WTC11 (cell line): ENCODE measurements around the gene CHST1. TPM values are rescaled to one million over a fixed set of nuclear protein-coding genes. Genes with fewer than 3 reads are reported as not detected.

Experiments
- ATAC-seq: fragments of 200-7000 bp; cut with Tn5 transposase; 2 replicates; pipeline ENCODE4 v1.10.0; 2021; ENCODE audit warnings: mild to moderate bottlenecking, moderate library complexity
- CTCF ChIA-PET: fragments of 300-600 bp; sonication (Branson Sonifier 250); formaldehyde crosslinking; loops from one replicate; lab custom pipeline; 2021; ENCODE audit warnings: antibody characterized with exemption; lab: Charles Lee
- POLR2A ChIA-PET: fragments of 350-600 bp; sonication (Branson Sonifier 250); formaldehyde crosslinking; loops from one replicate; lab custom pipeline; 2021; ENCODE audit warnings: antibody characterized with exemption; lab: Charles Lee
- DNase-seq: peaks from one replicate; pipeline ENCODE4 v3.0.0; 2021; ENCODE audit warnings: low spot score
- H3K27ac Mint-ChIP-seq: 2 replicates; pipeline ENCODE4 v1.8.0; 2021; ENCODE audit warnings: mixed read lengths
- H3K27me3 Mint-ChIP-seq: 2 replicates; pipeline ENCODE4 v1.8.0; 2021; ENCODE audit warnings: low read depth, mild to moderate bottlenecking, moderate library complexity, mixed read lengths
- H3K36me3 Mint-ChIP-seq: 2 replicates; pipeline ENCODE4 v1.8.0; 2021; ENCODE audit warnings: mixed read lengths
- H3K4me1 Mint-ChIP-seq: 2 replicates; pipeline ENCODE4 v1.8.0; 2022; ENCODE audit warnings: mixed read lengths
- H3K4me3 Mint-ChIP-seq: 2 replicates; pipeline ENCODE4 v1.8.0; 2021; ENCODE audit warnings: mild to moderate bottlenecking, moderate library complexity, mixed read lengths
- H3K9me3 Mint-ChIP-seq: 2 replicates; pipeline ENCODE4 v1.8.0; 2021; ENCODE audit warnings: mixed read lengths
- ELF4 ChIP-seq: sonication (generic); formaldehyde crosslinking; IDR thresholded peaks from 2 replicates; pipeline ENCODE4 v1.8.1; 2022; ENCODE audit warnings: low read depth, mild to moderate bottlenecking, moderate library complexity, missing genetic modification reagents
- MYBL2 ChIP-seq: sonication (generic); formaldehyde crosslinking; IDR thresholded peaks from 2 replicates; pipeline ENCODE4 v1.8.1; 2023; ENCODE audit warnings: mild to moderate bottlenecking, moderate library complexity, missing genetic modification reagents
- NFATC4 ChIP-seq: fragments of 250-450 bp; sonication (Bioruptor Pico); IDR thresholded peaks from 2 replicates; pipeline ENCODE4 v1.9.0; 2021; ENCODE audit warnings: mild to moderate bottlenecking
- NR1H2 ChIP-seq: sonication (generic); formaldehyde crosslinking; IDR thresholded peaks from 2 replicates; pipeline ENCODE4 v1.9.0; 2021; ENCODE audit warnings: mild to moderate bottlenecking, moderate library complexity, missing genetic modification reagents
- NR2C2 ChIP-seq: sonication (generic); formaldehyde crosslinking; IDR thresholded peaks from 2 replicates; pipeline ENCODE4 v1.8.0; 2022; ENCODE audit warnings: mild to moderate bottlenecking, missing genetic modification reagents
- SMAD3 ChIP-seq: sonication (generic); formaldehyde crosslinking; IDR thresholded peaks from 2 replicates; pipeline ENCODE4 v1.8.0; 2022; ENCODE audit warnings: missing genetic modification reagents, mild to moderate bottlenecking, borderline replicate concordance
- SMAD4 ChIP-seq: sonication (generic); formaldehyde crosslinking; IDR thresholded peaks from 2 replicates; pipeline ENCODE4 v1.8.0; 2022; ENCODE audit warnings: mild to moderate bottlenecking, missing genetic modification reagents
- ZBTB21 ChIP-seq: sonication (generic); formaldehyde crosslinking; IDR thresholded peaks from 2 replicates; pipeline ENCODE4 v1.8.1; 2023; ENCODE audit warnings: mild to moderate bottlenecking, missing genetic modification reagents, borderline replicate concordance
- ZNF121 ChIP-seq: sonication (generic); formaldehyde crosslinking; IDR thresholded peaks from 2 replicates; pipeline ENCODE4 v1.8.0; 2023; ENCODE audit warnings: missing genetic modification reagents
- ZNF138 ChIP-seq: sonication (generic); formaldehyde crosslinking; conservative IDR thresholded peaks from 2 replicates; pipeline ENCODE4 v1.8.1; 2022; ENCODE audit warnings: mild to moderate bottlenecking, moderate library complexity, missing genetic modification reagents
- ZNF219 ChIP-seq: sonication (generic); formaldehyde crosslinking; IDR thresholded peaks from 2 replicates; pipeline ENCODE4 v1.8.0; 2023; ENCODE audit warnings: missing genetic modification reagents, mild to moderate bottlenecking, borderline replicate concordance
- ZNF263 ChIP-seq: sonication (generic); formaldehyde crosslinking; IDR thresholded peaks from 2 replicates; pipeline ENCODE4 v1.8.1; 2022; ENCODE audit warnings: low read depth, mild to moderate bottlenecking, moderate library complexity, missing genetic modification reagents
- ZNF423 ChIP-seq: fragments of 250-450 bp; sonication (Bioruptor Pico); IDR thresholded peaks from 2 replicates; pipeline ENCODE4 v2.1.2; 2022; ENCODE audit warnings: mild to moderate bottlenecking, moderate library complexity
- total RNA-seq: library from RNA; stranded (reverse); gene quantifications from 3 replicates; pipeline ENCODE4 v1.2.3, GENCODE V29; 2021
- TF ChIP-seq, protein P1 (sequence below): fragments of 250-450 bp; sonication (Bioruptor Pico); IDR thresholded peaks from 2 replicates; pipeline ENCODE4 v1.8.0; 2021; ENCODE audit warnings: mild to moderate bottlenecking
- TF ChIP-seq, protein P2 (sequence below): fragments of 250-450 bp; sonication (Bioruptor Pico); IDR thresholded peaks from 2 replicates; pipeline ENCODE4 v1.9.0; 2021; ENCODE audit warnings: mild to moderate bottlenecking
- TF ChIP-seq, protein P3 (sequence below): sonication (generic); formaldehyde crosslinking; IDR thresholded peaks from 2 replicates; pipeline ENCODE4 v1.8.1; 2023; ENCODE audit warnings: mild to moderate bottlenecking, missing genetic modification reagents, moderate library complexity
- TF ChIP-seq, protein P4 (sequence below): sonication (generic); formaldehyde crosslinking; IDR thresholded peaks from 2 replicates; pipeline ENCODE4 v1.8.1; 2022; ENCODE audit warnings: mild to moderate bottlenecking, missing genetic modification reagents, moderate library complexity, borderline replicate concordance
- TF ChIP-seq, protein P5 (sequence below): fragments of 200-600 bp; IDR thresholded peaks from 2 replicates; pipeline ENCODE4 v1.8.0; 2022; ENCODE audit warnings: antibody characterized with exemption
- TF ChIP-seq, protein P6 (sequence below): sonication (generic); formaldehyde crosslinking; IDR thresholded peaks from 2 replicates; pipeline ENCODE4 v1.8.0; 2022; ENCODE audit warnings: mild to moderate bottlenecking, missing genetic modification reagents
- TF ChIP-seq, protein P7 (sequence below): sonication (generic); formaldehyde crosslinking; IDR thresholded peaks from 2 replicates; pipeline ENCODE4 v1.8.0; 2022; ENCODE audit warnings: mild to moderate bottlenecking, missing genetic modification reagents
- TF ChIP-seq, protein P8 (sequence below): sonication (generic); formaldehyde crosslinking; conservative IDR thresholded peaks from 2 replicates; pipeline ENCODE4 v1.8.1; 2022; ENCODE audit warnings: mild to moderate bottlenecking, missing genetic modification reagents
- TF ChIP-seq, protein P9 (sequence below): sonication (generic); formaldehyde crosslinking; IDR thresholded peaks from 2 replicates; pipeline ENCODE4 v1.8.0; 2023; ENCODE audit warnings: mild to moderate bottlenecking, missing genetic modification reagents

The CHST1 gene
- total RNA-seq, 1 experiment from 2014 or later: 2.4 TPM

DNA sequence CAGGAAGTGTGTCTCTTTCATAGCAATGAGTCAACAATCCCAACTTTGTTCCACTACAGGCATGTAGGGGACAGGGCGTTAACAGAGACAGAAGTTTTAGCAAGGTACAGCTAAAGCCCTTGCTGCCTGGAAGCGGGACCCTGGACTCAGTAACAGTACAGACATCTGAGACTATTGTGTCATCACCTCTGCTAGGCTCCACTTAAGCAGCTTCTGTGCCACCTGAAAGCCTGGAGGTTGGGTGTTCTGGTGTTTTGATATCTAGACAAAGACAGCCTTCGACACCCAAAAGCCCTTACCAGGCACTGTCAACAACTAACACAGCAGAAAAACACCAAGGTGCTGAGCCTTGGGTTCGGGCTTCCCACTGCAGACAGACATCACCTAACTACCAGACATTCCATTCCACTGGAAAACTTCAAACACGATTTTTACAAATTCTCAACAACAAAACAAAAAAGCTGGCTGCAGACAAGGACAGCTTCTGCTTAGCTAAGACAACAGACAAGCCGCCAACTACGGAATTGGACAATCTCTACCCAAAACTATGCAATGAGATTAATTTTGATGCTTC, 20.6 kb upstream of the CHST1 start:
- ChIA-PET POLR2A (no interaction called here), CTCF (interaction anchor here (2.0 kb wide), 1 partner anchor 86 kb away, joined by 8 read pairs; no protein-coding TSS in a partner anchor)
- H3K27me3 Mint-ChIP-seq: peaks cover 3% of the 10 kb centered on the region; the same call in 1 of the 2 replicates
- TF ChIP-seq, protein P1, sequence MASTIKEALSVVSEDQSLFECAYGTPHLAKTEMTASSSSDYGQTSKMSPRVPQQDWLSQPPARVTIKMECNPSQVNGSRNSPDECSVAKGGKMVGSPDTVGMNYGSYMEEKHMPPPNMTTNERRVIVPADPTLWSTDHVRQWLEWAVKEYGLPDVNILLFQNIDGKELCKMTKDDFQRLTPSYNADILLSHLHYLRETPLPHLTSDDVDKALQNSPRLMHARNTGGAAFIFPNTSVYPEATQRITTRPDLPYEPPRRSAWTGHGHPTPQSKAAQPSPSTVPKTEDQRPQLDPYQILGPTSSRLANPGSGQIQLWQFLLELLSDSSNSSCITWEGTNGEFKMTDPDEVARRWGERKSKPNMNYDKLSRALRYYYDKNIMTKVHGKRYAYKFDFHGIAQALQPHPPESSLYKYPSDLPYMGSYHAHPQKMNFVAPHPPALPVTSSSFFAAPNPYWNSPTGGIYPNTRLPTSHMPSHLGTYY: no peak
- TF ChIP-seq, protein P2, sequence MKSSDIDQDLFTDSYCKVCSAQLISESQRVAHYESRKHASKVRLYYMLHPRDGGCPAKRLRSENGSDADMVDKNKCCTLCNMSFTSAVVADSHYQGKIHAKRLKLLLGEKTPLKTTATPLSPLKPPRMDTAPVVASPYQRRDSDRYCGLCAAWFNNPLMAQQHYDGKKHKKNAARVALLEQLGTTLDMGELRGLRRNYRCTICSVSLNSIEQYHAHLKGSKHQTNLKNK (CRISPR knock-in tag): no peak
- TF ChIP-seq, protein P3, sequence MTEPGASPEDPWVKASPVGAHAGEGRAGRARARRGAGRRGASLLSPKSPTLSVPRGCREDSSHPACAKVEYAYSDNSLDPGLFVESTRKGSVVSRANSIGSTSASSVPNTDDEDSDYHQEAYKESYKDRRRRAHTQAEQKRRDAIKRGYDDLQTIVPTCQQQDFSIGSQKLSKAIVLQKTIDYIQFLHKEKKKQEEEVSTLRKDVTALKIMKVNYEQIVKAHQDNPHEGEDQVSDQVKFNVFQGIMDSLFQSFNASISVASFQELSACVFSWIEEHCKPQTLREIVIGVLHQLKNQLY: no peak
- TF ChIP-seq ZNF121 (CRISPR knock-in tag) (no peak), ZBTB21 (CRISPR knock-in tag) (no peak), SMAD4 (no peak), NR1H2 (no peak), ZNF219 (no peak), NR2C2 (CRISPR knock-in tag) (no peak), NFATC4 (no peak)
- TF ChIP-seq, protein P4, sequence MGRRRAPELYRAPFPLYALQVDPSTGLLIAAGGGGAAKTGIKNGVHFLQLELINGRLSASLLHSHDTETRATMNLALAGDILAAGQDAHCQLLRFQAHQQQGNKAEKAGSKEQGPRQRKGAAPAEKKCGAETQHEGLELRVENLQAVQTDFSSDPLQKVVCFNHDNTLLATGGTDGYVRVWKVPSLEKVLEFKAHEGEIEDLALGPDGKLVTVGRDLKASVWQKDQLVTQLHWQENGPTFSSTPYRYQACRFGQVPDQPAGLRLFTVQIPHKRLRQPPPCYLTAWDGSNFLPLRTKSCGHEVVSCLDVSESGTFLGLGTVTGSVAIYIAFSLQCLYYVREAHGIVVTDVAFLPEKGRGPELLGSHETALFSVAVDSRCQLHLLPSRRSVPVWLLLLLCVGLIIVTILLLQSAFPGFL (CRISPR knock-in tag): no peak
- no peaks in the 10 kb centered on the region for H3K36me3 Mint-ChIP-seq
- DNase-seq (no peak), ATAC-seq (no peak)
- no peak overlapping the region for H3K4me3 Mint-ChIP-seq
- no peaks in the 10 kb centered on the region for H3K9me3 Mint-ChIP-seq
- no peak overlapping the region for H3K27ac Mint-ChIP-seq
- H3K4me1 Mint-ChIP-seq: peaks cover 11% of the 10 kb centered on the region; the same call in 1 of the 2 replicates

DNA sequence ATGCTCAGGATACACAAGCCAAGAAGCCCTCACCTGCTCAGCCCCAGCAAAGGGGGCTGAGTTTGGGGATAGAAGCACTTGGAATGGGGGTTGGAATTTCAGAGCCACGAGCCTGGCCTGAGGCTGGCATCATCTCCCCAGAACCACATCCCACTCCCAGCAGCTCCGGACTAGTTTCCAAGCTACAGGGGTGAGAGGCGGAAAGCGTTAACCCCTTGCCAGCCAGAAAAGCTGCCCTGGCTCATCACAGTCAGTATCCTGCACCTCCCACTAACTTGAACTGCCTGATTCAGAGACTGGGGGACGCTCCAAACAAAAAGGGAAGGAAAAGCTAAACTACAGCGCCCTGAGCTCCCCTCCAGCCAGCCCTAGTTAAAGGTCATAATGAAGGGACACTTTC, 19.0 kb upstream of the CHST1 start:
- ATAC-seq: peak; percentile 69
- no peaks in the 10 kb centered on the region for H3K36me3 Mint-ChIP-seq
- POLR2A ChIA-PET: no interaction called here
- no peaks in the 10 kb centered on the region for H3K9me3 Mint-ChIP-seq
- H3K4me1 Mint-ChIP-seq: peaks cover 11% of the 10 kb centered on the region; the same call in 1 of the 2 replicates
- CTCF ChIA-PET: interaction anchor here (1.6 to 2.4 kb wide), 2 partner anchors 29 to 87 kb away, joined by 6 to 23 read pairs; no protein-coding TSS in a partner anchor
- 0 out of 2 replicates have a peak overlapping the region, but pooled peaks have one; percentile 15 for H3K27ac Mint-ChIP-seq
- H3K27me3 Mint-ChIP-seq: peaks cover 3% of the 10 kb centered on the region; the same call in 1 of the 2 replicates
- no peak for DNase-seq
- no peak overlapping the region for H3K4me3 Mint-ChIP-seq
- TF ChIP-seq ZNF138 (CRISPR knock-in tag) (no peak), ZNF263 (CRISPR knock-in tag) (no peak), SMAD3 (no peak), SMAD4 (no peak), ZNF423 (CRISPR knock-in tag) (no peak), MYBL2 (CRISPR knock-in tag) (no peak), ELF4 (CRISPR knock-in tag) (no peak)
- TF ChIP-seq, protein P5, sequence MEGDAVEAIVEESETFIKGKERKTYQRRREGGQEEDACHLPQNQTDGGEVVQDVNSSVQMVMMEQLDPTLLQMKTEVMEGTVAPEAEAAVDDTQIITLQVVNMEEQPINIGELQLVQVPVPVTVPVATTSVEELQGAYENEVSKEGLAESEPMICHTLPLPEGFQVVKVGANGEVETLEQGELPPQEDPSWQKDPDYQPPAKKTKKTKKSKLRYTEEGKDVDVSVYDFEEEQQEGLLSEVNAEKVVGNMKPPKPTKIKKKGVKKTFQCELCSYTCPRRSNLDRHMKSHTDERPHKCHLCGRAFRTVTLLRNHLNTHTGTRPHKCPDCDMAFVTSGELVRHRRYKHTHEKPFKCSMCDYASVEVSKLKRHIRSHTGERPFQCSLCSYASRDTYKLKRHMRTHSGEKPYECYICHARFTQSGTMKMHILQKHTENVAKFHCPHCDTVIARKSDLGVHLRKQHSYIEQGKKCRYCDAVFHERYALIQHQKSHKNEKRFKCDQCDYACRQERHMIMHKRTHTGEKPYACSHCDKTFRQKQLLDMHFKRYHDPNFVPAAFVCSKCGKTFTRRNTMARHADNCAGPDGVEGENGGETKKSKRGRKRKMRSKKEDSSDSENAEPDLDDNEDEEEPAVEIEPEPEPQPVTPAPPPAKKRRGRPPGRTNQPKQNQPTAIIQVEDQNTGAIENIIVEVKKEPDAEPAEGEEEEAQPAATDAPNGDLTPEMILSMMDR: no peak
- TF ChIP-seq, protein P4 (CRISPR knock-in tag): no peak
- TF ChIP-seq, protein P6, sequence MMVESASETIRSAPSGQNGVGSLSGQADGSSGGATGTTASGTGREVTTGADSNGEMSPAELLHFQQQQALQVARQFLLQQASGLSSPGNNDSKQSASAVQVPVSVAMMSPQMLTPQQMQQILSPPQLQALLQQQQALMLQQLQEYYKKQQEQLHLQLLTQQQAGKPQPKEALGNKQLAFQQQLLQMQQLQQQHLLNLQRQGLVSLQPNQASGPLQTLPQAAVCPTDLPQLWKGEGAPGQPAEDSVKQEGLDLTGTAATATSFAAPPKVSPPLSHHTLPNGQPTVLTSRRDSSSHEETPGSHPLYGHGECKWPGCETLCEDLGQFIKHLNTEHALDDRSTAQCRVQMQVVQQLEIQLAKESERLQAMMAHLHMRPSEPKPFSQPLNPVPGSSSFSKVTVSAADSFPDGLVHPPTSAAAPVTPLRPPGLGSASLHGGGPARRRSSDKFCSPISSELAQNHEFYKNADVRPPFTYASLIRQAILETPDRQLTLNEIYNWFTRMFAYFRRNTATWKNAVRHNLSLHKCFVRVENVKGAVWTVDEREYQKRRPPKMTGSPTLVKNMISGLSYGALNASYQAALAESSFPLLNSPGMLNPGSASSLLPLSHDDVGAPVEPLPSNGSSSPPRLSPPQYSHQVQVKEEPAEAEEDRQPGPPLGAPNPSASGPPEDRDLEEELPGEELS (CRISPR knock-in tag): no peak
- TF ChIP-seq, protein P7, sequence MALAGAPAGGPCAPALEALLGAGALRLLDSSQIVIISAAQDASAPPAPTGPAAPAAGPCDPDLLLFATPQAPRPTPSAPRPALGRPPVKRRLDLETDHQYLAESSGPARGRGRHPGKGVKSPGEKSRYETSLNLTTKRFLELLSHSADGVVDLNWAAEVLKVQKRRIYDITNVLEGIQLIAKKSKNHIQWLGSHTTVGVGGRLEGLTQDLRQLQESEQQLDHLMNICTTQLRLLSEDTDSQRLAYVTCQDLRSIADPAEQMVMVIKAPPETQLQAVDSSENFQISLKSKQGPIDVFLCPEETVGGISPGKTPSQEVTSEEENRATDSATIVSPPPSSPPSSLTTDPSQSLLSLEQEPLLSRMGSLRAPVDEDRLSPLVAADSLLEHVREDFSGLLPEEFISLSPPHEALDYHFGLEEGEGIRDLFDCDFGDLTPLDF (CRISPR knock-in tag): no peak
- TF ChIP-seq, protein P8, sequence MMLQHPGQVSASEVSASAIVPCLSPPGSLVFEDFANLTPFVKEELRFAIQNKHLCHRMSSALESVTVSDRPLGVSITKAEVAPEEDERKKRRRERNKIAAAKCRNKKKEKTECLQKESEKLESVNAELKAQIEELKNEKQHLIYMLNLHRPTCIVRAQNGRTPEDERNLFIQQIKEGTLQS (CRISPR knock-in tag): no peak
- TF ChIP-seq, protein P9, sequence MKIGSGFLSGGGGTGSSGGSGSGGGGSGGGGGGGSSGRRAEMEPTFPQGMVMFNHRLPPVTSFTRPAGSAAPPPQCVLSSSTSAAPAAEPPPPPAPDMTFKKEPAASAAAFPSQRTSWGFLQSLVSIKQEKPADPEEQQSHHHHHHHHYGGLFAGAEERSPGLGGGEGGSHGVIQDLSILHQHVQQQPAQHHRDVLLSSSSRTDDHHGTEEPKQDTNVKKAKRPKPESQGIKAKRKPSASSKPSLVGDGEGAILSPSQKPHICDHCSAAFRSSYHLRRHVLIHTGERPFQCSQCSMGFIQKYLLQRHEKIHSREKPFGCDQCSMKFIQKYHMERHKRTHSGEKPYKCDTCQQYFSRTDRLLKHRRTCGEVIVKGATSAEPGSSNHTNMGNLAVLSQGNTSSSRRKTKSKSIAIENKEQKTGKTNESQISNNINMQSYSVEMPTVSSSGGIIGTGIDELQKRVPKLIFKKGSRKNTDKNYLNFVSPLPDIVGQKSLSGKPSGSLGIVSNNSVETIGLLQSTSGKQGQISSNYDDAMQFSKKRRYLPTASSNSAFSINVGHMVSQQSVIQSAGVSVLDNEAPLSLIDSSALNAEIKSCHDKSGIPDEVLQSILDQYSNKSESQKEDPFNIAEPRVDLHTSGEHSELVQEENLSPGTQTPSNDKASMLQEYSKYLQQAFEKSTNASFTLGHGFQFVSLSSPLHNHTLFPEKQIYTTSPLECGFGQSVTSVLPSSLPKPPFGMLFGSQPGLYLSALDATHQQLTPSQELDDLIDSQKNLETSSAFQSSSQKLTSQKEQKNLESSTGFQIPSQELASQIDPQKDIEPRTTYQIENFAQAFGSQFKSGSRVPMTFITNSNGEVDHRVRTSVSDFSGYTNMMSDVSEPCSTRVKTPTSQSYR: no peak
